Upper lobe of left lung (tissue), 4 donors: Measurements from ENCODE around the gene PRICKLE1.

Experiments used
- CTCF ChIP-seq, 6 experiments: fragments of 450-650 bp in 4 of 6; fragments of 200-600 bp in 2 of 6; sonication (generic) in 2 of 6; IDR thresholded peaks; one replicate each; pipeline ENCODE4 v1.5.1; 2016 to 2019; ENCODE audit warnings: antibody characterized with exemption in 6 of 6
- EP300 ChIP-seq, 4 donors: sonication (generic); formaldehyde crosslinking; IDR thresholded peaks; one replicate each; pipeline ENCODE4 v1.5.1; 2017; ENCODE audit warnings: antibody characterized with exemption in 4 of 4, control low read depth in 2 of 4
- POLR2A ChIP-seq, 4 donors: fragments of 450-650 bp; IDR thresholded peaks; one replicate each; pipeline ENCODE4 v1.5.1; 2016 to 2017; ENCODE audit warnings: antibody characterized with exemption in 4 of 4, mild to moderate bottlenecking in 2 of 4
- POLR2AphosphoS5 ChIP-seq, 2 donors: sonication (generic); formaldehyde crosslinking; IDR thresholded peaks; one replicate each; pipeline ENCODE4 v1.5.1; 2017; ENCODE audit warnings: antibody characterized with exemption in 2 of 2

GRCh38 chr12:42560977-42561376, 28.6 kb downstream of the PRICKLE1 start:
- TF ChIP-seq CTCF (IDR thresholded peaks at IDR 0.05) (no peak), POLR2AphosphoS5 (IDR thresholded peaks at IDR 0.05) (no peak), POLR2A (IDR thresholded peaks at IDR 0.05) (no peak), EP300 (IDR thresholded peaks at IDR 0.05) (no peak)
